GM12865 (cell line): ENCODE results near the gene KRT28.

Experiments used
- DNase-seq: peaks from one replicate; pipeline ENCODE4 v3.0.0; 2010; ENCODE audit warnings: low read depth
- H3K4me3 ChIP-seq: 2 replicates; pipeline ENCODE4 v1.5.1; 2011; ENCODE audit warnings: mild to moderate bottlenecking, low read depth, low read length, control low read depth
- CTCF ChIP-seq: IDR thresholded peaks from 2 replicates; pipeline ENCODE4 v1.5.1; 2011; ENCODE audit warnings: low read length, control low read depth, low read depth, inconsistent platforms; ENCODE audit not compliant: insufficient read depth; ENCODE audit errors: missing control alignments

Gene KRT28

DNA sequence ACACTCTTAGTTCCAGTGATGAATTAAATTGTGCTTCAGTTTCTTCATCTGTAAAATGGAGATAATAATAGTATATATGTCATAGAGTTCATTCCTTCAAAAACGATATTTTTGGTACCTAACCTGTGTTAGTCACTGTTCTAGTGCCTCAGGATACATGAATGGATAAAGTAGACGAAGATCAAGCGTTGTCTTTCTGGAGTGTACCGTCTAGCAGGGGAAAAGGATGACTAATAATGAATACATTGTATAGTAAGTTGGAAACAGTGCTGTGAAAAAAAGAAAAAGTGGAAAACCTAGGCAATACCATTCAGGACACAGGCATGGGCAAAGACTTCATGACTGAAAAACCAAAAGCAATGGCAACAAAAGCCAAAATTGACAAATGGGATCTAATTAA lies 14.0 kb upstream of the KRT28 start:
- no peak for DNase-seq
- no peak for TF ChIP-seq CTCF
- H3K4me3 ChIP-seq, result no peak overlapping the region

- no peak for DNase-seq
- H3K4me3 ChIP-seq, result no peak overlapping the region
- no peak for TF ChIP-seq CTCF
These were observed 12.9 kb upstream of the KRT28 start for GRCh38 chr17:40812639-40813038.

GRCh38 chr17:40810494-40810893 lies 10.7 kb upstream of the KRT28 start:
- TF ChIP-seq CTCF, result no peak
- no peak for DNase-seq

GRCh38 chr17:40809721-40810421 lies 10.1 kb upstream of the KRT28 start:
- no peak for DNase-seq
- no peak for TF ChIP-seq CTCF
- no peak overlapping the region for H3K4me3 ChIP-seq

More at GRCh38 chr17:40810494-40810893, 10.7 kb upstream of the KRT28 start:
- no peak overlapping the region for H3K4me3 ChIP-seq

DNA sequence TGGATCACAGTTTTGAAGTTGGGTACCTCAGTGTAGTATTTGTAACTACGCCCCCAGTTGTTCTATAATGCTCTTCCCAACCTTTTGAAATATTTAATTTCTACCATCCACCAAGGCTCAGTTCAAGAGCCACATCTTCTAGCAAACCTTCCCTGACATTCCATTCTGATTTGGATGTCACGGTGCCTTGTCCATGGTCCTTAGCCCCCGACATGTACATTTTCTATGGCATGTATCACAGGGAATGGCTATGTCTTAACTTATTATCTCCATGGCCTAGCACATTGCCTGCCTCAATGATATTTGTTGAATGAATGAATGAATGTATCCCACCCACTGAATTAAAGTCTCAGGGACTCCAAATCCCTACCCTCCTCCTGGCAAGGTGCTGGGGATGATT lies 6.4 kb upstream of the KRT28 start:
- TF ChIP-seq CTCF, result no peak
- DNase-seq, result no peak
- H3K4me3 ChIP-seq, result no peak overlapping the region

GRCh38 chr17:40803617-40804082 lies 3.9 kb upstream of the KRT28 start:
- peak; percentile 70 for DNase-seq
- H3K4me3 ChIP-seq, result no peak overlapping the region
- TF ChIP-seq CTCF, result peak; percentile 86

- TF ChIP-seq CTCF, result no peak
- DNase-seq, result no peak
These were observed 1.4 kb upstream of the KRT28 start for GRCh38 chr17:40801157-40801556.

More at GRCh38 chr17:40801157-40801556, 1.4 kb upstream of the KRT28 start:
- H3K4me3 ChIP-seq, result no peak overlapping the region
